IMR-90 (cell line): Measurements from ENCODE around the gene TMEM100. TPM values are rescaled to one million over a fixed set of nuclear protein-coding genes. Genes with fewer than 3 reads are reported as not detected.

ENCODE experiments used
- ATAC-seq: fragments of 200-7000 bp; cut with Tn5 transposase; 2 replicates; pipeline ENCODE4 v1.9.1; 2020; ENCODE audit warnings: low read depth, mild to moderate bottlenecking, moderate library complexity
- BruUV-seq: library from RNA; stranded (reverse); fragments of 400-500 nt; replicated peaks from 2 replicates; lab custom pipeline; 2021; lab: Mats Ljungman, UMichigan
- CTCF ChIA-PET: fragments of 300-600 bp; formaldehyde crosslinking; extraction: SDS; loops from one replicate; lab custom pipeline; 2021; ENCODE audit warnings: antibody characterized with exemption; lab: Yijun Ruan, JAX
- POLR2A ChIA-PET: fragments of 300-600 bp; sonication (Branson Sonifier 250); formaldehyde crosslinking; loops from one replicate; lab custom pipeline; 2022; ENCODE audit warnings: antibody characterized with exemption; ENCODE audit not compliant: unreplicated experiment; lab: Charles Lee
- DNase-seq: peaks from one replicate; pipeline ENCODE4 v3.0.0; 2013
- H2AFZ ChIP-seq: replicated peaks from 2 replicates; pipeline ENCODE3; 2013; ENCODE audit warnings: low read length, mild to moderate bottlenecking; ENCODE audit not compliant: poor library complexity
- H2AK5ac ChIP-seq: 2 replicates; pipeline ENCODE4 v1.6.1; 2013; ENCODE audit warnings: low read depth, low read length, inconsistent platforms
- H2AK9ac ChIP-seq: replicated peaks from 2 replicates; pipeline ENCODE3; 2013; ENCODE audit warnings: mild to moderate bottlenecking, low read depth, low read length, moderate library complexity; ENCODE audit not compliant: poor library complexity
- H2BK120ac ChIP-seq: 2 replicates; pipeline ENCODE4 v1.6.1; 2013; ENCODE audit warnings: low read depth, low read length, inconsistent platforms
- H2BK15ac ChIP-seq: 3 replicates; pipeline ENCODE4 v1.6.1; 2013; ENCODE audit warnings: low read depth, low read length, inconsistent platforms
- H2BK20ac ChIP-seq: 2 replicates; pipeline ENCODE4 v1.6.1; 2013; ENCODE audit warnings: low read depth, mild to moderate bottlenecking, inconsistent platforms, low read length, moderate library complexity
- H2BK5ac ChIP-seq: 2 replicates; pipeline ENCODE4 v1.6.1; 2013; ENCODE audit warnings: mild to moderate bottlenecking, low read depth, low read length, inconsistent platforms; ENCODE audit not compliant: poor library complexity, severe bottlenecking
- H3K14ac ChIP-seq: replicated peaks from 2 replicates; pipeline ENCODE4 v1.6.1; 2013; ENCODE audit warnings: low read depth, low read length, inconsistent platforms
- H3K18ac ChIP-seq: 2 replicates; pipeline ENCODE4 v1.6.1; 2013; ENCODE audit warnings: low read depth, low read length, control low read depth
- H3K23ac ChIP-seq: 2 replicates; pipeline ENCODE4 v1.6.1; 2013; ENCODE audit warnings: low read depth, low read length, inconsistent platforms
- H3K27ac ChIP-seq: 2 replicates; pipeline ENCODE4 v1.5.1; 2013; ENCODE audit warnings: mild to moderate bottlenecking, control low read depth, low read length; ENCODE audit not compliant: insufficient read depth
- H3K27me3 ChIP-seq: 2 replicates; pipeline ENCODE4 v1.6.1; 2013; ENCODE audit warnings: low read length; ENCODE audit not compliant: control insufficient read depth, insufficient read depth
- H3K36me3 ChIP-seq: 2 replicates; pipeline ENCODE4 v1.6.1; 2013; ENCODE audit warnings: low read length, mixed read lengths; ENCODE audit not compliant: control insufficient read depth, insufficient read depth
- H3K4ac ChIP-seq: 2 replicates; pipeline ENCODE4 v1.6.1; 2013; ENCODE audit warnings: low read depth, low read length, inconsistent platforms
- H3K4me1 ChIP-seq: 2 replicates; pipeline ENCODE4 v1.6.1; 2013; ENCODE audit warnings: low read length, mixed read lengths; ENCODE audit not compliant: control insufficient read depth, insufficient read depth
- H3K4me2 ChIP-seq: 2 replicates; pipeline ENCODE4 v1.6.1; 2013; ENCODE audit warnings: low read depth, mild to moderate bottlenecking, control low read depth, low read length, moderate library complexity
- H3K4me3 ChIP-seq: 2 replicates; pipeline ENCODE4 v1.5.1; 2013; ENCODE audit warnings: low read depth, mild to moderate bottlenecking, control low read depth, low read length, moderate library complexity; ENCODE audit not compliant: insufficient read depth
- H3K56ac ChIP-seq: 2 replicates; pipeline ENCODE4 v1.6.1; 2013; ENCODE audit warnings: low read length, inconsistent platforms; ENCODE audit not compliant: insufficient read depth; ENCODE audit errors: extremely low read depth
- H3K79me1 ChIP-seq, 2 experiments: 2 replicates each; pipeline ENCODE4 v1.6.1; 2013; ENCODE audit warnings: low read length in 2 of 2, inconsistent platforms in 1 of 2, low read depth in 1 of 2
- H3K9ac ChIP-seq: 2 replicates; pipeline ENCODE4 v1.6.1; 2013; ENCODE audit warnings: low read depth, low read length, control low read depth
- H3K9me1 ChIP-seq: 2 replicates; pipeline ENCODE4 v1.6.1; 2013; ENCODE audit warnings: low read length, inconsistent platforms; ENCODE audit not compliant: insufficient read depth
- H3K9me3 ChIP-seq: 2 replicates; pipeline ENCODE4 v1.6.1; 2013; ENCODE audit warnings: low read length; ENCODE audit not compliant: control insufficient read depth, insufficient read depth
- H4K20me1 ChIP-seq: 2 replicates; pipeline ENCODE4 v1.6.1; 2013; ENCODE audit warnings: low read length, inconsistent platforms; ENCODE audit not compliant: insufficient read depth
- H4K5ac ChIP-seq: 2 replicates; pipeline ENCODE4 v1.6.1; 2013; ENCODE audit warnings: mild to moderate bottlenecking, low read depth, low read length, control low read depth
- H4K8ac ChIP-seq, 2 experiments: 2 replicates each; pipeline ENCODE4 v1.6.1; 2013; ENCODE audit warnings: low read depth in 2 of 2, low read length in 2 of 2, control low read depth in 1 of 2, inconsistent platforms in 1 of 2
- H4K91ac ChIP-seq: 2 replicates; pipeline ENCODE4 v1.6.1; 2013; ENCODE audit warnings: low read depth, low read length, inconsistent platforms; ENCODE audit not compliant: insufficient read depth
- BHLHE40 ChIP-seq: fragments of 150-350 bp; IDR thresholded peaks from 2 replicates; pipeline ENCODE4 v1.6.1; 2016; ENCODE audit warnings: mild to moderate bottlenecking, low read depth, low read length
- CEBPB ChIP-seq: IDR thresholded peaks from 2 replicates; pipeline ENCODE4 v1.6.1; 2012; ENCODE audit warnings: low read depth, low read length, improper control_type of control experiment
- CHD1 ChIP-seq: IDR thresholded peaks from 2 replicates; pipeline ENCODE4 v1.6.1; 2012; ENCODE audit warnings: low read depth, low read length, improper control_type of control experiment
- FOS ChIP-seq: fragments of 150-350 bp; IDR thresholded peaks from 2 replicates; pipeline ENCODE4 v1.6.1; 2016; ENCODE audit warnings: low read depth, low read length
- MAFK ChIP-seq: IDR thresholded peaks from 2 replicates; pipeline ENCODE4 v1.6.1; 2012; ENCODE audit warnings: low read depth, low read length, improper control_type of control experiment
- MAZ ChIP-seq: IDR thresholded peaks from 2 replicates; pipeline ENCODE4 v1.6.1; 2012; ENCODE audit warnings: low read depth, mild to moderate bottlenecking, low read length, improper control_type of control experiment, moderate library complexity, borderline replicate concordance
- MXI1 ChIP-seq: IDR thresholded peaks from 2 replicates; pipeline ENCODE4 v1.6.1; 2012; ENCODE audit warnings: low read depth, mild to moderate bottlenecking, low read length, moderate library complexity, borderline replicate concordance
- NFE2L2 ChIP-seq: fragments of 150-350 bp; IDR thresholded peaks from 2 replicates; pipeline ENCODE4 v1.6.1; 2016; ENCODE audit warnings: low read depth, mild to moderate bottlenecking, low read length
- POLR2A ChIP-seq: IDR thresholded peaks from 2 replicates; pipeline ENCODE4 v1.6.1; 2012; ENCODE audit warnings: mild to moderate bottlenecking, low read depth, low read length
- RAD21 ChIP-seq: IDR thresholded peaks from 2 replicates; pipeline ENCODE4 v1.6.1; 2012; ENCODE audit warnings: low read length, improper control_type of control experiment
- RCOR1 ChIP-seq: IDR thresholded peaks from 2 replicates; pipeline ENCODE4 v1.6.1; 2012; ENCODE audit warnings: mild to moderate bottlenecking, low read length, improper control_type of control experiment; ENCODE audit not compliant: insufficient replicate concordance
- RFX5 ChIP-seq: IDR thresholded peaks from 2 replicates; pipeline ENCODE4 v1.8.0; 2012; ENCODE audit warnings: low read depth, mild to moderate bottlenecking, low read length, moderate library complexity
- SMC3 ChIP-seq: fragments of 150-350 bp; IDR thresholded peaks from 2 replicates; pipeline ENCODE4 v1.6.1; 2016; ENCODE audit warnings: low read depth, mild to moderate bottlenecking, antibody characterized with exemption, low read length, moderate library complexity
- WGBS, 2 experiments: methylation state at CpG; one replicate each; pipeline versions ENCODE4 v1.1.5 to v1.1.7; 2013; ENCODE audit warnings: missing lambda C conversion rate in 2 of 2; ENCODE audit not compliant: insufficient read length in 1 of 2; ENCODE audit errors: extremely low coverage in 2 of 2; 5-methylcytosine and 5-hydroxymethylcytosine counted together
- dilution Hi-C: fragments of 300-500 bp; cut with HindIII; formaldehyde crosslinking; loops from one replicate; pipeline ENCODE4 v1.14.3; 2018; ENCODE audit warnings: low sequenced_read_pairs; ENCODE audit not compliant: unreplicated experiment
- in situ Hi-C: fragments of 300-500 bp; cut with MboI; formaldehyde crosslinking; loops from 3 replicates; pipeline ENCODE4 v1.14.3; 2019; ENCODE audit warnings: low sequenced_read_pairs, inconsistent platforms, mixed read lengths
- intact Hi-C: fragments of 100-400 bp; cut with micrococcal nuclease; formaldehyde crosslinking; loops from 2 replicates; pipeline ENCODE4 v1.10.0; 2022
- polyA plus RNA-seq, 3 experiments: library from polyadenylated mRNA; depleted of rRNA; stranded (reverse); fragments of >200 nt; gene quantifications; 2 replicates each; pipeline ENCODE4 v1.2.3, GENCODE V29; 2012; ENCODE audit warnings: low replicate concordance in 1 of 3
- total RNA-seq: library from RNA; depleted of rRNA; stranded (reverse); fragments of >200 nt; gene quantifications from 2 replicates; pipeline ENCODE4 v1.2.3, GENCODE V29; 2012
- TF ChIP-seq, protein P1 (sequence below): fragments of 150-350 bp; IDR thresholded peaks from 2 replicates; pipeline ENCODE4 v1.6.1; 2017; ENCODE audit warnings: mild to moderate bottlenecking, antibody characterized with exemption, low read length, low read depth
- TF ChIP-seq, protein P2 (sequence below): fragments of 150-350 bp; IDR thresholded peaks from 2 replicates; pipeline ENCODE4 v1.6.1; 2016; ENCODE audit warnings: low read depth, mild to moderate bottlenecking, low read length, moderate library complexity, borderline replicate concordance
- TF ChIP-seq, protein P3 (sequence below): conservative IDR thresholded peaks from 2 replicates; pipeline ENCODE4 v1.5.1; 2012; ENCODE audit warnings: mild to moderate bottlenecking, low read depth, low read length, improper control_type of control experiment

TMEM100 gene
- total and polyA plus RNA-seq, 2 of the 4 experiments (the other 2 are of a cell fraction), result 0.21 to 0.36 TPM

DNA sequence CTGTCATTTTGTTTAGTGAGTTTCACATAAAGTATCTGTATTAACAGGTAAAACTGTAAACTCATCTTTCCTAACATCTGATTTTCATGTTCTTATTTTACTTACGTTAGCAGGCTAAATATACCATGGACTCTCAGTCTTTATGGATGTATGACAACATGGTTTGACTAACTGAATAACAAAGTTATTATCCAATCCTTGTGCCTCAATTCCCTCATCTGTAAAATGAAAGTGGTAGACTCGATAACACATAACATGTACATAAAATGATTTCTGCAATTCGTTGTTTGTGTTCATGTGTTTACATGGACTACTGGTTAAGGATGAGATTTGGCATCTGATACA, 18.7 kb upstream of the TMEM100 start:
- intact Hi-C loops, result no loop called here

More for the DNA sequence above, 18.7 kb upstream of the TMEM100 start:
- DNase-seq (no peak), ATAC-seq (no peak)
- ChIA-PET POLR2A (no interaction called here), CTCF (interaction anchor here (1.0 kb wide), 1 partner anchor 12 kb away, joined by 3 read pairs; no protein-coding TSS in a partner anchor)
- Histone ChIP-seq H2AK9ac (no peak overlapping the region), H4K5ac (no peak overlapping the region), H3K9me1 (no peaks in the 10 kb centered on the region; the same call in 1 of the 2 replicates), H3K27ac (no peak overlapping the region), H3K36me3 (no peaks in the 10 kb centered on the region), H2AFZ (no peak overlapping the region), H3K14ac (no peak overlapping the region), H3K23ac (no peak overlapping the region), H3K4me3 (no peak overlapping the region), H2BK120ac (no peak overlapping the region), H2BK5ac (no peak overlapping the region), H2BK20ac (no peak overlapping the region), H4K20me1 (no peaks in the 10 kb centered on the region), H3K9ac (no peak overlapping the region), H3K4ac (no peak overlapping the region), H3K18ac (no peak overlapping the region), H4K91ac (no peak overlapping the region), H2BK15ac (no peak overlapping the region), H2AK5ac (no peak overlapping the region), H3K27me3 (no peaks in the 10 kb centered on the region), H4K8ac (no peak overlapping the region), H3K9me3 (no peaks in the 10 kb centered on the region), H3K56ac (no peak overlapping the region), H3K79me1 (no peaks in the 10 kb centered on the region), H3K4me1 (no peaks in the 10 kb centered on the region), H3K4me2 (no peak overlapping the region)
- no CpG with 5 or more reads among the region's 3 CpGs for WGBS, 2 experiments
- in situ Hi-C loops (no loop called here), dilution Hi-C loops (no loop called here)
- TF ChIP-seq, protein P1, sequence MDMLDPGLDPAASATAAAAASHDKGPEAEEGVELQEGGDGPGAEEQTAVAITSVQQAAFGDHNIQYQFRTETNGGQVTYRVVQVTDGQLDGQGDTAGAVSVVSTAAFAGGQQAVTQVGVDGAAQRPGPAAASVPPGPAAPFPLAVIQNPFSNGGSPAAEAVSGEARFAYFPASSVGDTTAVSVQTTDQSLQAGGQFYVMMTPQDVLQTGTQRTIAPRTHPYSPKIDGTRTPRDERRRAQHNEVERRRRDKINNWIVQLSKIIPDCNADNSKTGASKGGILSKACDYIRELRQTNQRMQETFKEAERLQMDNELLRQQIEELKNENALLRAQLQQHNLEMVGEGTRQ, result no peak
- no peak for TF ChIP-seq BHLHE40
- no peak for TF ChIP-seq CHD1
- no peak for TF ChIP-seq RAD21
- no peak for TF ChIP-seq MXI1
- no peak for TF ChIP-seq SMC3
- no peak for TF ChIP-seq MAFK
- TF ChIP-seq POLR2A, result no peak
- no peak for TF ChIP-seq FOS
- TF ChIP-seq RFX5, result no peak
- no peak for TF ChIP-seq CEBPB
- TF ChIP-seq NFE2L2, result no peak
- TF ChIP-seq, protein P2, sequence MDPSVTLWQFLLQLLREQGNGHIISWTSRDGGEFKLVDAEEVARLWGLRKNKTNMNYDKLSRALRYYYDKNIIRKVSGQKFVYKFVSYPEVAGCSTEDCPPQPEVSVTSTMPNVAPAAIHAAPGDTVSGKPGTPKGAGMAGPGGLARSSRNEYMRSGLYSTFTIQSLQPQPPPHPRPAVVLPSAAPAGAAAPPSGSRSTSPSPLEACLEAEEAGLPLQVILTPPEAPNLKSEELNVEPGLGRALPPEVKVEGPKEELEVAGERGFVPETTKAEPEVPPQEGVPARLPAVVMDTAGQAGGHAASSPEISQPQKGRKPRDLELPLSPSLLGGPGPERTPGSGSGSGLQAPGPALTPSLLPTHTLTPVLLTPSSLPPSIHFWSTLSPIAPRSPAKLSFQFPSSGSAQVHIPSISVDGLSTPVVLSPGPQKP, result no peak
- no peak for TF ChIP-seq RCOR1
- no peak for TF ChIP-seq MAZ
- TF ChIP-seq, protein P3, sequence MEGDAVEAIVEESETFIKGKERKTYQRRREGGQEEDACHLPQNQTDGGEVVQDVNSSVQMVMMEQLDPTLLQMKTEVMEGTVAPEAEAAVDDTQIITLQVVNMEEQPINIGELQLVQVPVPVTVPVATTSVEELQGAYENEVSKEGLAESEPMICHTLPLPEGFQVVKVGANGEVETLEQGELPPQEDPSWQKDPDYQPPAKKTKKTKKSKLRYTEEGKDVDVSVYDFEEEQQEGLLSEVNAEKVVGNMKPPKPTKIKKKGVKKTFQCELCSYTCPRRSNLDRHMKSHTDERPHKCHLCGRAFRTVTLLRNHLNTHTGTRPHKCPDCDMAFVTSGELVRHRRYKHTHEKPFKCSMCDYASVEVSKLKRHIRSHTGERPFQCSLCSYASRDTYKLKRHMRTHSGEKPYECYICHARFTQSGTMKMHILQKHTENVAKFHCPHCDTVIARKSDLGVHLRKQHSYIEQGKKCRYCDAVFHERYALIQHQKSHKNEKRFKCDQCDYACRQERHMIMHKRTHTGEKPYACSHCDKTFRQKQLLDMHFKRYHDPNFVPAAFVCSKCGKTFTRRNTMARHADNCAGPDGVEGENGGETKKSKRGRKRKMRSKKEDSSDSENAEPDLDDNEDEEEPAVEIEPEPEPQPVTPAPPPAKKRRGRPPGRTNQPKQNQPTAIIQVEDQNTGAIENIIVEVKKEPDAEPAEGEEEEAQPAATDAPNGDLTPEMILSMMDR, result no peak
- no TSS peak for BruUV-seq
